HUES48 (cell line): Measurements from ENCODE around the gene PDE9A.

Experiments used
- H3K27ac ChIP-seq: one replicate; pipeline ENCODE4 v1.7.0; 2013; ENCODE audit warnings: low read depth, low read length, inconsistent platforms
- H3K27me3 ChIP-seq: 2 replicates; pipeline ENCODE4 v1.6.1; 2013; ENCODE audit warnings: mild to moderate bottlenecking, low read length; ENCODE audit not compliant: control insufficient read depth, insufficient read depth
- H3K36me3 ChIP-seq: 2 replicates; pipeline ENCODE4 v1.6.1; 2013; ENCODE audit warnings: low read length; ENCODE audit not compliant: control insufficient read depth, insufficient read depth
- H3K4me1 ChIP-seq: 2 replicates; pipeline ENCODE4 v1.6.1; 2013; ENCODE audit warnings: mild to moderate bottlenecking, low read length; ENCODE audit not compliant: control insufficient read depth, insufficient read depth
- H3K4me3 ChIP-seq: 2 replicates; pipeline ENCODE4 v1.5.1; 2013; ENCODE audit warnings: mild to moderate bottlenecking, low read depth, low read length
- H3K9ac ChIP-seq: 2 replicates; pipeline ENCODE4 v1.6.1; 2013; ENCODE audit warnings: mild to moderate bottlenecking, low read depth, low read length, moderate library complexity
- H3K9me3 ChIP-seq: 2 replicates; pipeline ENCODE4 v1.6.1; 2013; ENCODE audit warnings: low read length; ENCODE audit not compliant: control insufficient read depth, insufficient read depth

Gene PDE9A

DNA sequence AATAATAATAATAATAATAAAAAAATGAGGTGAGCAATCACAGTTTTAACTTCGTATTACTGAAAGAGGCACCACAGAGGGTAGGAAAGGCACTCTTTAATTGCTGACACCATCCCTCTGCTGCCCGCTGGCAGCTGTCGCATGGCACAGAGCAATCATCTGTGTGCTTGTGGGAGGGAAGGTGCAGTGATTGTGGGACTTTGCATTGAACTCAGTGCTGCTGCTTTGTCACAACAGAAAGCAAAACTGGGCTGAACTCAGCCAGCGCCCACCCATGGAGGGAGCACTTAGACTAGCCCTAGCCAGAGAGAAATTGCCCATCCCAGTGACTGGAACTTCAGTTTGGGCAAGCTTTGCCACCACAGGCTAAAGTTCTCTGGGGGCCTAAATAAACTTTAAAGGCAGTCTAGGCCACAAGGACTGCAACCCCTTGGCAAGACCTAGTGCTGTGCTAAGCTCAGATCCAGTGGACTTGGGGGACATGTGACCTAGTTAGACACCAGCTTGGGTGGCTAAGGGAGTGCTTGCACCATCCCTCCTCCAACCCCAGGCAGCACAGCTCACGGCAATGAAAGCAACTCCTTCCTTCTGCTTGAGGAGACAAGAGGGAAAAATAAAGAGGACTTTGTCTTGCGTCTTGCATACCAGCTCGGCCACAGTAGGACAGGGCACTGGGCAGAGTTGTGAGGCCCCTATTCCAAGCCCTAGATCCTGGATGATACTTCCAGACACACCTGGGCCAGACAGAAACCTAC is 166.6 kb downstream of the PDE9A start:
- Histone ChIP-seq H3K4me1 (no peaks in the 10 kb centered on the region; the same call in 1 of the 2 replicates), H3K9ac (no peak overlapping the region), H3K36me3 (no peaks in the 10 kb centered on the region), H3K27ac (no peak overlapping the region), H3K9me3 (peaks cover 14% of the 10 kb centered on the region; the same call in 1 of the 2 replicates), H3K27me3 (no peaks in the 10 kb centered on the region; the same call in 1 of the 2 replicates), H3K4me3 (no peak overlapping the region)

DNA sequence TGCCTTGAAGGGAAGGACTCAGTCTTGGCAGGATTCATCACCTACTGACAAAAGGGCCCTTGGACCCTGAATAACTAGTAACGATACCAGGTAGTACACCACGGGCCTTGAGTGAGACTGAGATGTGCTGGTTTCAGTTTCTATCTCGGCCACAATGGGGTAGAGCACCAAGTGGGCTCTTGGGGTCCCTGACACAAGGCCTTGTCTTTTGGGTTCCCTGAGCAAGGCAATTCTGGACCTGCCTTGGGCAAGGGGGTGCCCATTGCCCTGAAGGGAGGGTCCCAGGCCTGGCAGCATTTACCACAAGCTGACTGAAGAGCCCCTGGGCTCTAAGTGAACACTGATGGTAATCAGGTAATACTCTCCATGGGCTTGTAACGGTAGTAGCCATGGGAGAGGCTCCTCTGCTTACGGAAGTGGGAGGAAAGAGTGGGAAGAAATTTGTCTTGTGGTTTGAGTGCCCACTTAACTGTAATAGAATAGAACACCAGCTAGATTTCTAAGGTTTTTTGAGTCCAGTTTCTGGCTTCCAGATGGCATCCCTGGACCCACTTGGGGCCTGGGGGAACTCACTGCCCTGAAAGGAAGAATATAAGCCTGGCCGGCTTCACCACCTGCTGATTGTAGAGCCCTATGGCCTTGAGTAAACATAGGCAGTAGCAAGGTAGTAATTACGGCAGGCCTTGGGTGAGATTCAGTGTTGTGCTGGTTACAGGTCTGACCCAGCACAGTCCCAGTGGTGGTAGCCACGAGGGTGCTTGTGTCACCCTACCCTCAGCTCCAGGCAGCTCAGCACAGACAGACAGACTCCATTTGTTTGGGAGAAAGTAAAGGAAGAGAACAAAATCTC is 167.4 kb downstream of the PDE9A start:
- Histone ChIP-seq H3K9me3 (peaks cover 9% of the 10 kb centered on the region; the same call in 1 of the 2 replicates), H3K36me3 (no peaks in the 10 kb centered on the region), H3K4me1 (no peaks in the 10 kb centered on the region; the same call in 1 of the 2 replicates), H3K27me3 (no peaks in the 10 kb centered on the region; the same call in 1 of the 2 replicates), H3K27ac (no peak overlapping the region), H3K4me3 (no peak overlapping the region), H3K9ac (no peak overlapping the region)
